NCI-H187 treated with DMSO at 0.1 percent for 48 hours (cell line): ENCODE data around the gene RTN4RL1.

Source experiments
- DNase-seq: peaks from one replicate; lab custom pipeline; 2025; lab: John Stamatoyannopoulos, UW

The RTN4RL1 gene

GRCh38 chr17:1918346-1919162 lies 106.6 kb downstream of the RTN4RL1 start:
- DNase-seq, result no peak

- no peak for DNase-seq
Measured at GRCh38 chr17:1916963-1917715, 108.0 kb downstream of the RTN4RL1 start.

- no peak for DNase-seq
Measured at GRCh38 chr17:1916316-1916715, 108.8 kb downstream of the RTN4RL1 start.

- DNase-seq, result no peak
Measured at GRCh38 chr17:1915889-1916288, 109.2 kb downstream of the RTN4RL1 start.

GRCh38 chr17:1914661-1915083 lies 110.5 kb downstream of the RTN4RL1 start:
- DNase-seq, result no peak

- no peak for DNase-seq
Measured at GRCh38 chr17:1913702-1914101, 111.4 kb downstream of the RTN4RL1 start.

GRCh38 chr17:1912146-1912545 lies 113.0 kb downstream of the RTN4RL1 start:
- DNase-seq, result no peak

- DNase-seq, result no peak
Measured at GRCh38 chr17:1909985-1910384, 115.1 kb downstream of the RTN4RL1 start.

GRCh38 chr17:1908699-1909309 lies 116.3 kb downstream of the RTN4RL1 start:
- DNase-seq, result peak; percentile 38

GRCh38 chr17:1907909-1908698 lies 117.0 kb downstream of the RTN4RL1 start:
- no peak for DNase-seq

- no peak for DNase-seq
Measured at GRCh38 chr17:1907216-1907631, 117.9 kb downstream of the RTN4RL1 start.

- DNase-seq, result no peak
Measured at GRCh38 chr17:1906662-1907101, 118.5 kb downstream of the RTN4RL1 start.

GRCh38 chr17:1905190-1905913 lies 119.8 kb downstream of the RTN4RL1 start:
- peak; percentile 63 for DNase-seq

- no peak for DNase-seq
Measured at GRCh38 chr17:1904273-1905182, 120.6 kb downstream of the RTN4RL1 start.

- no peak for DNase-seq
Measured at GRCh38 chr17:1899403-1900000, 125.6 kb downstream of the RTN4RL1 start.

- DNase-seq, result no peak
Measured at GRCh38 chr17:1898872-1899271, 126.3 kb downstream of the RTN4RL1 start.

GRCh38 chr17:1898332-1898731 lies 126.8 kb downstream of the RTN4RL1 start:
- no peak for DNase-seq

GRCh38 chr17:1897105-1897656 lies 128.0 kb downstream of the RTN4RL1 start:
- no peak for DNase-seq
